ENCODE data around the gene TNNT2. TPM values are rescaled to one million over a fixed set of nuclear protein-coding genes. Genes with fewer than 3 reads are reported as not detected.

TNNT2 gene
- total RNA-seq, 1 experiment from 2014 or later, result 22.2 TPM

Other genes with a start within 250 kb of the TNNT2 start
- gene TMEM9, start 223.2 kb downstream of the TNNT2 start, total RNA-seq (2014; rRNA removed; shearing (Covaris generic)), result 541 and 629 TPM in 2 replicates
- gene IGFN1, start 186.9 kb downstream of the TNNT2 start, total RNA-seq (2014; rRNA removed; shearing (Covaris generic)), result 29.1 and 47.0 TPM in 2 replicates
- gene PKP1, start 94.2 kb downstream of the TNNT2 start, total RNA-seq (2014; rRNA removed; shearing (Covaris generic)), result 0.06 TPM in 1 of 2 replicates, not detected in the other
- 0.20 and 6.1 TPM in 2 replicates for gene LAD1, start 21.6 kb upstream of the TNNT2 start, total RNA-seq (2014; rRNA removed; shearing (Covaris generic))
- gene TNNI1, start 44.0 kb upstream of the TNNT2 start, total RNA-seq (2014; rRNA removed; shearing (Covaris generic)), result 57.1 and 57.8 TPM in 2 replicates
- gene PHLDA3, start 91.5 kb upstream of the TNNT2 start, total RNA-seq (2014; rRNA removed; shearing (Covaris generic)), result 400 and 462 TPM in 2 replicates
- gene CSRP1, start 129.4 kb upstream of the TNNT2 start, total RNA-seq (2014; rRNA removed; shearing (Covaris generic)), result 176 and 198 TPM in 2 replicates
- 14.4 and 20.0 TPM in 2 replicates for gene NAV1, start 161.4 kb upstream of the TNNT2 start, total RNA-seq (2014; rRNA removed; shearing (Covaris generic))